OCI-LY7 (cell line): Measurements from ENCODE around the gene STYK1.

ENCODE experiments used
- EZH2phosphoT487 ChIP-seq: fragments of 200-600 bp; sonication (generic); IDR thresholded peaks from 2 replicates; pipeline ENCODE4 v1.6.1; 2018; ENCODE audit warnings: low read depth, borderline replicate concordance, mild to moderate bottlenecking, mixed run types, antibody characterized with exemption, low read length, moderate library complexity, mixed read lengths
- TF ChIP-seq, protein P1 (sequence below): fragments of 200-600 bp; sonication (generic); conservative IDR thresholded peaks from 2 replicates; pipeline ENCODE4 v1.5.1; 2014; ENCODE audit warnings: mild to moderate bottlenecking, antibody characterized with exemption, low read length, moderate library complexity, mixed read lengths

DNA sequence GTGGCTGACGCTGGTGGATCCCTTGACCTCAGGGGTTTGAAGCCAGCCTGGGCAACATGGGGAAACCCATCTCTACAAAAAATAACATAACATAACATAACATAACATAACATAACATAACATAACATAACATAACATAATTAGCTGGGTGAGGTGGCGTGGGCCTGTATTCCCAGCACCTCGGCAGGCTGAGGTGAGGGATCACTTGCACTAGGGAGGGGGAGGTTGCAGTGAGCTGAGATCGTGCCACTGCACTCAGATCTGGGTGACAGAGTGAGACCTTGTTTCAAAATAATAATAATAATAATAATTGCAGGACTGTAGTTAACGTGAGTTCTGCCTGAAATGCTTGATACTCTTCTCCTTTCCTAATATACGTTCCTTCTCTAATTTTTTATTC, 61.7 kb downstream of the STYK1 start:
- TF ChIP-seq, protein P1, sequence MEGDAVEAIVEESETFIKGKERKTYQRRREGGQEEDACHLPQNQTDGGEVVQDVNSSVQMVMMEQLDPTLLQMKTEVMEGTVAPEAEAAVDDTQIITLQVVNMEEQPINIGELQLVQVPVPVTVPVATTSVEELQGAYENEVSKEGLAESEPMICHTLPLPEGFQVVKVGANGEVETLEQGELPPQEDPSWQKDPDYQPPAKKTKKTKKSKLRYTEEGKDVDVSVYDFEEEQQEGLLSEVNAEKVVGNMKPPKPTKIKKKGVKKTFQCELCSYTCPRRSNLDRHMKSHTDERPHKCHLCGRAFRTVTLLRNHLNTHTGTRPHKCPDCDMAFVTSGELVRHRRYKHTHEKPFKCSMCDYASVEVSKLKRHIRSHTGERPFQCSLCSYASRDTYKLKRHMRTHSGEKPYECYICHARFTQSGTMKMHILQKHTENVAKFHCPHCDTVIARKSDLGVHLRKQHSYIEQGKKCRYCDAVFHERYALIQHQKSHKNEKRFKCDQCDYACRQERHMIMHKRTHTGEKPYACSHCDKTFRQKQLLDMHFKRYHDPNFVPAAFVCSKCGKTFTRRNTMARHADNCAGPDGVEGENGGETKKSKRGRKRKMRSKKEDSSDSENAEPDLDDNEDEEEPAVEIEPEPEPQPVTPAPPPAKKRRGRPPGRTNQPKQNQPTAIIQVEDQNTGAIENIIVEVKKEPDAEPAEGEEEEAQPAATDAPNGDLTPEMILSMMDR = no peak
- TF ChIP-seq EZH2phosphoT487 = no peak
